Measurements from ENCODE around the gene CLSTN2. TPM values are rescaled to one million over a fixed set of nuclear protein-coding genes. Genes with fewer than 3 reads are reported as not detected.

Gene CLSTN2
- total and polyA plus RNA-seq, 2 of the 4 experiments (the other 2 are of a cell fraction), result under 0.01 to 0.07 TPM

GRCh38 chr3:140358686-140359085, 423.7 kb downstream of the CLSTN2 start:
- dilution Hi-C loops (cut with HindIII; ENCODE audit: low sequenced_read_pairs, unreplicated experiment) (no loop called here), in situ Hi-C loops (cut with MboI; ENCODE audit: low sequenced_read_pairs) (no loop called here), intact Hi-C loops (cut with micrococcal nuclease) (no loop called here)
- Histone ChIP-seq H4K20me1 (ENCODE audit: insufficient read depth, low read length) (no peaks in the 10 kb centered on the region), H3K4me3 (ENCODE audit: insufficient read depth, low read depth, low read length) (no peak overlapping the region), H3K4me1 (ENCODE audit: control insufficient read depth, insufficient read depth, low read length) (no peaks in the 10 kb centered on the region), H3K18ac (ENCODE audit: low read depth, low read length) (no peak overlapping the region), H3K14ac (replicated peaks; ENCODE audit: low read depth, low read length) (no peak overlapping the region), H3K9me1 (ENCODE audit: insufficient read depth, low read length) (no peaks in the 10 kb centered on the region), H4K91ac (ENCODE audit: insufficient read depth, low read depth, low read length) (no peak overlapping the region), H2BK15ac (ENCODE audit: low read depth, low read length) (no peak overlapping the region), H3K36me3 (ENCODE audit: control insufficient read depth, insufficient read depth, low read length) (no peaks in the 10 kb centered on the region), H2BK20ac (ENCODE audit: low read depth, low read length) (no peak overlapping the region), H2AK9ac (replicated peaks; ENCODE audit: low read depth, low read length, poor library complexity) (no peak overlapping the region), H3K9me3 (ENCODE audit: control insufficient read depth, insufficient read depth, low read length) (no peaks in the 10 kb centered on the region), H3K23ac (ENCODE audit: low read depth, low read length) (no peak overlapping the region), H3K27me3 (ENCODE audit: control insufficient read depth, insufficient read depth, low read length) (no peaks in the 10 kb centered on the region), H4K8ac (ENCODE audit: low read depth in 2 of 2, low read length in 2 of 2) (no peak overlapping the region), H2AK5ac (ENCODE audit: low read depth, low read length) (no peak overlapping the region), H3K79me1 (ENCODE audit: low read depth in 1 of 2, low read length in 2 of 2) (no peaks in the 10 kb centered on the region), H3K4me2 (ENCODE audit: low read depth, low read length) (no peak overlapping the region), H2BK5ac (ENCODE audit: low read depth, low read length, poor library complexity, severe bottlenecking) (no peak overlapping the region), H3K9ac (ENCODE audit: low read depth, low read length) (no peak overlapping the region), H3K27ac (ENCODE audit: insufficient read depth, low read length) (no peak overlapping the region), H3K4ac (ENCODE audit: low read depth, low read length) (no peak overlapping the region), H4K5ac (ENCODE audit: low read depth, low read length) (no peak overlapping the region), H2BK120ac (ENCODE audit: low read depth, low read length) (no peak overlapping the region), H2AFZ (replicated peaks; ENCODE audit: low read length, poor library complexity) (no peak overlapping the region), H3K56ac (ENCODE audit: extremely low read depth, insufficient read depth, low read length) (no peak overlapping the region)
- BruUV-seq (replicated peaks), result no TSS peak
- TF ChIP-seq NFE2L2 (IDR thresholded peaks at IDR 0.05; ENCODE audit: low read depth, low read length) (no peak), SMC3 (IDR thresholded peaks at IDR 0.05; ENCODE audit: low read depth, low read length) (no peak), BHLHE40 (IDR thresholded peaks at IDR 0.05; ENCODE audit: low read depth, low read length) (no peak), CTCF (conservative IDR thresholded peaks at IDR 0.05; ENCODE audit: low read depth, low read length) (no peak), RAD21 (IDR thresholded peaks at IDR 0.05; ENCODE audit: low read length) (no peak), ELK1 (IDR thresholded peaks at IDR 0.05; ENCODE audit: borderline replicate concordance, low read depth, low read length) (no peak), CHD1 (IDR thresholded peaks at IDR 0.05; ENCODE audit: low read depth, low read length) (no peak), MXI1 (IDR thresholded peaks at IDR 0.05; ENCODE audit: borderline replicate concordance, low read depth, low read length) (no peak), MAFK (IDR thresholded peaks at IDR 0.05; ENCODE audit: low read depth, low read length) (no peak), USF2 (IDR thresholded peaks at IDR 0.05; ENCODE audit: low read depth, low read length) (no peak), POLR2A (IDR thresholded peaks at IDR 0.05; ENCODE audit: low read depth, low read length) (no peak), CEBPB (IDR thresholded peaks at IDR 0.05; ENCODE audit: low read depth, low read length) (no peak), FOS (IDR thresholded peaks at IDR 0.05; ENCODE audit: low read depth, low read length) (no peak), RCOR1 (IDR thresholded peaks at IDR 0.05; ENCODE audit: insufficient replicate concordance, low read length) (no peak), RFX5 (IDR thresholded peaks at IDR 0.05; ENCODE audit: low read depth, low read length) (no peak), MAZ (IDR thresholded peaks at IDR 0.05; ENCODE audit: borderline replicate concordance, low read depth, low read length) (no peak)
- WGBS, 2 experiments (ENCODE audit: extremely low coverage in 2 of 2, insufficient read length in 1 of 2), result no CpG with 5 or more reads among the region's 3 CpGs
- ChIA-PET POLR2A (ENCODE audit: unreplicated experiment) (no interaction called here), CTCF (no interaction called here)
- ATAC-seq (ENCODE audit: low read depth) (no peak), DNase-seq (no peak)

Measured in IMR-90 (cell line).